SK-N-MC (cell line): ENCODE measurements around the gene C13orf46.

Experiments used
- EZH2 ChIP-seq: fragments of 200-600 bp; sonication (generic); IDR thresholded peaks from one replicate; pipeline ENCODE4 v1.6.1; 2017; ENCODE audit warnings: antibody characterized with exemption
- FOXP2 ChIP-seq: optimal IDR thresholded peaks from 2 replicates; pipeline ENCODE3; 2011; ENCODE audit warnings: mild to moderate bottlenecking, moderate library complexity; ENCODE audit not compliant: insufficient read depth; ENCODE audit errors: extremely low read length, control extremely low read depth
- POLR2AphosphoS5 ChIP-seq: IDR thresholded peaks from 2 replicates; pipeline ENCODE4 v1.6.1; 2012; ENCODE audit warnings: mild to moderate bottlenecking, low read depth, low read length, borderline replicate concordance

GRCh38 chr13:114016321-114017027 is 42.6 kb upstream of the C13orf46 start:
- TF ChIP-seq EZH2 (no peak), POLR2AphosphoS5 (no peak), FOXP2 (no peak)
